Choroid plexus epithelial cell (primary cell): ENCODE results near the gene ZKSCAN2.

Experiments used
- DNase-seq: peaks from one replicate; pipeline ENCODE4 v3.0.0-alpha.2; 2010; ENCODE audit warnings: low read depth
- H3K4me3 ChIP-seq: 2 replicates; pipeline ENCODE4 v1.5.1; 2011; ENCODE audit warnings: low read depth, mild to moderate bottlenecking, control low read depth, low read length, moderate library complexity
- CTCF ChIP-seq: conservative IDR thresholded peaks from 2 replicates; pipeline ENCODE4 v1.5.1; 2011; ENCODE audit warnings: low read depth, mild to moderate bottlenecking, control low read depth, inconsistent platforms, low read length, moderate library complexity

Gene ZKSCAN2

GRCh38 chr16:25189305-25189704, 68.3 kb downstream of the ZKSCAN2 start:
- no peak overlapping the region for H3K4me3 ChIP-seq
- DNase-seq, result no peak
- TF ChIP-seq CTCF, result no peak

- H3K4me3 ChIP-seq, result no peak overlapping the region
- DNase-seq, result no peak
- no peak for TF ChIP-seq CTCF
Measured at GRCh38 chr16:25187491-25187795, 70.2 kb downstream of the ZKSCAN2 start.
